ENCODE data around the gene ADAM30.
A peak's percentile ranks its signal among the peaks of the same experiment; 100 is the strongest.

Gene ADAM30

GRCh38 chr1:119893827-119894700 is 2.3 kb downstream of the ADAM30 start:
- TF ChIP-seq ZNF384 (IDR thresholded peaks at IDR 0.05), result no peak
- no peak for TF ChIP-seq L3MBTL2 (conservative IDR thresholded peaks at IDR 0.05)
- TF ChIP-seq TARDBP (IDR thresholded peaks at IDR 0.05), result no peak
- POLR2A ChIA-PET, result no interaction called here
- CTCF ChIA-PET, result no interaction called here
- no peak for DNase-seq (ENCODE audit: extremely low spot score)

- ChIA-PET POLR2A (no interaction called here), CTCF (no interaction called here)
- no peak for TF ChIP-seq ZNF384 (IDR thresholded peaks at IDR 0.05)
- TF ChIP-seq HDGF (IDR thresholded peaks at IDR 0.05; ENCODE audit: borderline replicate concordance), result no peak
- TF ChIP-seq BHLHE40 (IDR thresholded peaks at IDR 0.05; ENCODE audit: borderline replicate concordance), result no peak
- TF ChIP-seq ELF4 (IDR thresholded peaks at IDR 0.05), result no peak
- TF ChIP-seq FOXK2 (IDR thresholded peaks at IDR 0.05), result no peak
- no peak for TF ChIP-seq LEF1 (IDR thresholded peaks at IDR 0.05; ENCODE audit: borderline replicate concordance)
- no peak for TF ChIP-seq PKNOX1 (IDR thresholded peaks at IDR 0.05)
- TF ChIP-seq SP1 (IDR thresholded peaks at IDR 0.05), result no peak
- no peak for TF ChIP-seq CTBP1 (IDR thresholded peaks at IDR 0.05; ENCODE audit: borderline replicate concordance)
- no peak for TF ChIP-seq L3MBTL2 (conservative IDR thresholded peaks at IDR 0.05)
- TF ChIP-seq FOXA1 (IDR thresholded peaks at IDR 0.05), result no peak
- no peak for TF ChIP-seq SUZ12 (IDR thresholded peaks at IDR 0.05)
- TF ChIP-seq ARNT (IDR thresholded peaks at IDR 0.05), result no peak
- TF ChIP-seq FOXM1 (IDR thresholded peaks at IDR 0.05; ENCODE audit: borderline replicate concordance), result no peak
- no peak for TF ChIP-seq TARDBP (IDR thresholded peaks at IDR 0.05)
- no peak for TF ChIP-seq NFRKB (IDR thresholded peaks at IDR 0.05)
- DNase-seq (ENCODE audit: extremely low spot score), result no peak
These were observed 3.0 kb downstream of the ADAM30 start for GRCh38 chr1:119893238-119893791.

GRCh38 chr1:119891386-119891785 is 4.9 kb downstream of the ADAM30 start:
- CTCF ChIA-PET, result no interaction called here
- POLR2A ChIA-PET, result no interaction called here
- TF ChIP-seq FOXK2 (IDR thresholded peaks at IDR 0.05), result no peak
- no peak for TF ChIP-seq FOXA1 (IDR thresholded peaks at IDR 0.05)
- no peak for TF ChIP-seq LEF1 (IDR thresholded peaks at IDR 0.05; ENCODE audit: borderline replicate concordance)
- no peak for DNase-seq (ENCODE audit: extremely low spot score)

- POLR2A ChIA-PET, result no interaction called here
- no peak for DNase-seq (ENCODE audit: extremely low spot score)
- CTCF ChIA-PET, result no interaction called here
- no peak for TF ChIP-seq FOXA1 (IDR thresholded peaks at IDR 0.05)
- no peak for TF ChIP-seq LEF1 (IDR thresholded peaks at IDR 0.05; ENCODE audit: borderline replicate concordance)
- TF ChIP-seq L3MBTL2 (conservative IDR thresholded peaks at IDR 0.05), result no peak
- no peak for TF ChIP-seq SP1 (IDR thresholded peaks at IDR 0.05)
- no peak for TF ChIP-seq FOXM1 (IDR thresholded peaks at IDR 0.05; ENCODE audit: borderline replicate concordance)
- TF ChIP-seq ZNF384 (IDR thresholded peaks at IDR 0.05), result no peak
- TF ChIP-seq HDGF (IDR thresholded peaks at IDR 0.05; ENCODE audit: borderline replicate concordance), result no peak
- no peak for TF ChIP-seq PKNOX1 (IDR thresholded peaks at IDR 0.05)
- no peak for TF ChIP-seq BHLHE40 (IDR thresholded peaks at IDR 0.05; ENCODE audit: borderline replicate concordance)
- no peak for TF ChIP-seq ARNT (IDR thresholded peaks at IDR 0.05)
- no peak for TF ChIP-seq ELF4 (IDR thresholded peaks at IDR 0.05)
- no peak for TF ChIP-seq TARDBP (IDR thresholded peaks at IDR 0.05)
- TF ChIP-seq FOXK2 (IDR thresholded peaks at IDR 0.05), result no peak
- TF ChIP-seq NFRKB (IDR thresholded peaks at IDR 0.05), result no peak
- no peak for TF ChIP-seq SUZ12 (IDR thresholded peaks at IDR 0.05)
These were observed 7.8 kb downstream of the ADAM30 start for GRCh38 chr1:119888476-119888875.

GRCh38 chr1:119887427-119887826 is 8.9 kb downstream of the ADAM30 start:
- TF ChIP-seq FOXM1 (IDR thresholded peaks at IDR 0.05; ENCODE audit: borderline replicate concordance) (no peak), ZNF384 (IDR thresholded peaks at IDR 0.05) (no peak), BHLHE40 (IDR thresholded peaks at IDR 0.05; ENCODE audit: borderline replicate concordance) (no peak), LEF1 (IDR thresholded peaks at IDR 0.05; ENCODE audit: borderline replicate concordance) (no peak), SUZ12 (IDR thresholded peaks at IDR 0.05) (no peak)
- DNase-seq (ENCODE audit: extremely low spot score), result no peak
- ChIA-PET CTCF (no interaction called here), POLR2A (no interaction called here)

GRCh38 chr1:119885903-119886783 is 10.2 kb downstream of the ADAM30 start:
- ChIA-PET CTCF (interaction anchor here (0.6 to 0.7 kb wide), 2 partner anchors 17 to 52 kb away, joined by 3 to 4 read pairs; no protein-coding TSS in a partner anchor), POLR2A (no interaction called here)
- TF ChIP-seq CTBP1 (IDR thresholded peaks at IDR 0.05; ENCODE audit: borderline replicate concordance), result no peak
- TF ChIP-seq LEF1 (IDR thresholded peaks at IDR 0.05; ENCODE audit: borderline replicate concordance), result no peak
- no peak for TF ChIP-seq L3MBTL2 (conservative IDR thresholded peaks at IDR 0.05)
- TF ChIP-seq FOXM1 (IDR thresholded peaks at IDR 0.05; ENCODE audit: borderline replicate concordance), result no peak
- TF ChIP-seq ARNT (IDR thresholded peaks at IDR 0.05), result no peak
- TF ChIP-seq TARDBP (IDR thresholded peaks at IDR 0.05), result no peak
- TF ChIP-seq ZNF384 (IDR thresholded peaks at IDR 0.05), result no peak
- no peak for TF ChIP-seq NFRKB (IDR thresholded peaks at IDR 0.05)
- TF ChIP-seq FOXK2 (IDR thresholded peaks at IDR 0.05), result no peak
- TF ChIP-seq BHLHE40 (IDR thresholded peaks at IDR 0.05; ENCODE audit: borderline replicate concordance), result no peak
- TF ChIP-seq ELF4 (IDR thresholded peaks at IDR 0.05), result no peak
- TF ChIP-seq FOXA1 (IDR thresholded peaks at IDR 0.05), result no peak
- no peak for TF ChIP-seq HDGF (IDR thresholded peaks at IDR 0.05; ENCODE audit: borderline replicate concordance)
- peak; percentile 81 for DNase-seq (ENCODE audit: extremely low spot score)

All from HEK293T (cell line).